ENCODE measurements around the gene CCDC9B. TPM values are rescaled to one million over a fixed set of nuclear protein-coding genes. Genes with fewer than 3 reads are reported as not detected.

CCDC9B gene
- polyA plus RNA-seq, 1 of the 3 experiments (the other 2 are of a cell fraction): 13.7 TPM

GRCh38 chr15:40337597-40337996 lies 3.1 kb downstream of the CCDC9B start:
- H3K9ac ChIP-seq: peak overlapping the region; percentile 98
- H3K4me3 ChIP-seq (ENCODE audit: low read depth in 2 of 2, low read length in 1 of 2): peak overlapping the region in 1 of 2 experiments; percentile 77; a peak in 2 of 4 replicates
- peaks cover 27% of the 10 kb centered on the region for H3F3A ChIP-seq (replicated peaks; ENCODE audit: insufficient read depth)
- no peak overlapping the region for H2AFZ ChIP-seq (ENCODE audit: low read depth)
- no peaks in the 10 kb centered on the region for H4K20me1 ChIP-seq (ENCODE audit: insufficient read depth)
- H3K79me2 ChIP-seq (ENCODE audit: insufficient read depth): peaks cover 53% of the 10 kb centered on the region
- peaks cover 56% of the 10 kb centered on the region in 2 experiments; a peak in 3 of 4 replicates for H3K4me1 ChIP-seq (ENCODE audit: control insufficient read depth in 1 of 2, insufficient read depth in 2 of 2, low read depth in 1 of 2, low read length in 1 of 2)
- TF ChIP-seq GABPA (IDR thresholded peaks at IDR 0.05; ENCODE audit: low read depth) (no peak), POLR2AphosphoS5 (IDR thresholded peaks at IDR 0.05; ENCODE audit: low read depth, low read length) (no peak), RFX5 (IDR thresholded peaks at IDR 0.05; ENCODE audit: low read length) (no peak), EP300 (IDR thresholded peaks at IDR 0.05; ENCODE audit: borderline replicate concordance in 1 of 2, low read depth in 1 of 2, low read length in 1 of 2) (no peak), SMC3 (IDR thresholded peaks at IDR 0.05; ENCODE audit: low read depth, low read length) (no peak), TAF1 (IDR thresholded peaks at IDR 0.05; ENCODE audit: borderline replicate concordance, low read depth, low read length) (no peak), JUND (IDR thresholded peaks at IDR 0.05) (no peak), RXRA (IDR thresholded peaks at IDR 0.05; ENCODE audit: borderline replicate concordance, low read depth) (no peak), SIN3A (IDR thresholded peaks at IDR 0.05; ENCODE audit: borderline replicate concordance, low read depth, low read length) (no peak), ELF1 (IDR thresholded peaks at IDR 0.05) (no peak), NFIC (IDR thresholded peaks at IDR 0.05; ENCODE audit: borderline replicate concordance) (no peak), FOXJ3 (CRISPR knock-in tag; IDR thresholded peaks at IDR 0.05) (no peak), MAX (IDR thresholded peaks at IDR 0.05; ENCODE audit: low read depth) (no peak), FOXM1 (IDR thresholded peaks at IDR 0.05; ENCODE audit: low read depth) (no peak), MEF2A (IDR thresholded peaks at IDR 0.05; ENCODE audit: borderline replicate concordance, low read depth) (no peak), TCF12 (IDR thresholded peaks at IDR 0.05) (no peak), NRF1 (IDR thresholded peaks at IDR 0.05; ENCODE audit: low read depth, low read length) (no peak), FOSL2 (IDR thresholded peaks at IDR 0.05; ENCODE audit: borderline replicate concordance, low read depth) (no peak), RAD21 (IDR thresholded peaks at IDR 0.05; ENCODE audit: low read length) (no peak)
- peak; percentile 40 for DNase-seq
- WGBS (ENCODE audit: low lambda C conversion rate): 90% methylated on average over 8 of the region's 19 CpGs
- H3K36me3 ChIP-seq (replicated peaks in 1 of 2; ENCODE audit: control insufficient read depth in 1 of 2, insufficient read depth in 2 of 2, low read length in 1 of 2): peaks cover 19 to 26% of the 10 kb centered on the region in 2 experiments
- H3K9me3 ChIP-seq: no peaks in the 10 kb centered on the region
- ChIA-PET CTCF (interaction anchor here (0.7 to 70.6 kb wide), 24 partner anchors 4 to 448 kb away, joined by 3 to 2194 read pairs (median 4); partner anchors contain the start of genes ANKRD63, CCDC9B, DISP2 and INAFM2), POLR2A (no interaction called here)
- no peaks in the 10 kb centered on the region for H3K9me2 ChIP-seq
- H3K4me2 ChIP-seq: peak overlapping the region; percentile 94
- H3K27me3 ChIP-seq (ENCODE audit: insufficient read depth): no peaks in the 10 kb centered on the region
- peak overlapping the region in 1 of 2 experiments; percentile 98; a peak in 3 of 4 replicates for H3K27ac ChIP-seq (ENCODE audit: low read depth in 2 of 2, low read length in 1 of 2)

DNA sequence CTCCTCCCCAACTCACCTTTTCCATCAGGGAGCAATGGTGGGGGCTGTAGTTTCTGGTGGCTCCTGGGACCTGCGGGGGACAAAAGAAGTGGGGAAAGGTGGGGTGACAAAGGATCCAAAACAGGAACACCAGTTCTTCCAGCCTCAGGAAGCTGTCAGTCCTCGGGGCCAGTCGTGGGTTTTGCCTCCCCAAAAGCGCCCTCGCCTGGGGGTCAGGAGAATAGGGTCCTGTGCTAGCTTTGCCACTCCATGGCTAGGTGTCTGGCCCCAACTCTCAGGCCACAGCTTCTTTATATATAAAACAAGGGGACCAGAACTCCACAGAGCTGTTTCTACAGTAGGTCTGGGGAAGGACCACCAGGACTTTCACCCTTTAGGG lies 4.0 kb downstream of the CCDC9B start:
- Histone ChIP-seq H3K9me2 (no peaks in the 10 kb centered on the region), H3K4me3 (ENCODE audit: low read depth in 2 of 2, low read length in 1 of 2) (no peak overlapping the region), H4K20me1 (ENCODE audit: insufficient read depth) (no peaks in the 10 kb centered on the region), H3K36me3 (replicated peaks in 1 of 2; ENCODE audit: control insufficient read depth in 1 of 2, insufficient read depth in 2 of 2, low read length in 1 of 2) (peaks cover 19 to 26% of the 10 kb centered on the region in 2 experiments), H3K4me2 (peak overlapping the region; percentile 94; the same call in 1 of the 2 replicates), H3K4me1 (ENCODE audit: control insufficient read depth in 1 of 2, insufficient read depth in 2 of 2, low read depth in 1 of 2, low read length in 1 of 2) (peaks cover 50 to 56% of the 10 kb centered on the region in 2 experiments; a peak in 3 of 4 replicates), H3F3A (replicated peaks; ENCODE audit: insufficient read depth) (peaks cover 25% of the 10 kb centered on the region), H2AFZ (ENCODE audit: low read depth) (no peak overlapping the region), H3K27ac (ENCODE audit: low read depth in 2 of 2, low read length in 1 of 2) (no peak overlapping the region), H3K27me3 (ENCODE audit: insufficient read depth) (no peaks in the 10 kb centered on the region), H3K9ac (peak overlapping the region; percentile 98; the same call in 1 of the 2 replicates), H3K9me3 (no peaks in the 10 kb centered on the region), H3K79me2 (ENCODE audit: insufficient read depth) (peaks cover 53% of the 10 kb centered on the region)
- no peak for DNase-seq
- ChIA-PET CTCF (interaction anchor here (1.3 to 70.6 kb wide), 8 partner anchors 5 to 183 kb away, joined by 4 to 2194 read pairs (median 99); partner anchors contain the start of genes ANKRD63, CCDC9B, DISP2 and INAFM2), POLR2A (interaction anchor here (1.6 kb wide), 1 partner anchor 10 kb away, joined by 4 read pairs; no protein-coding TSS in a partner anchor)
- WGBS (ENCODE audit: low lambda C conversion rate): 97% methylated on average over 4 of the region's 5 CpGs
- TF ChIP-seq USF1 (IDR thresholded peaks at IDR 0.05; ENCODE audit: borderline replicate concordance, low read depth): no peak
- no peak for TF ChIP-seq FOXJ3 (CRISPR knock-in tag; IDR thresholded peaks at IDR 0.05)
- TF ChIP-seq GATA2 (CRISPR knock-in tag; IDR thresholded peaks at IDR 0.05): no peak
- TF ChIP-seq SMC3 (IDR thresholded peaks at IDR 0.05; ENCODE audit: low read depth, low read length): no peak
- TF ChIP-seq ZBTB33 (IDR thresholded peaks at IDR 0.05; ENCODE audit: borderline replicate concordance, low read depth): no peak
- no peak for TF ChIP-seq EZH2phosphoT487 (IDR thresholded peaks at IDR 0.05; ENCODE audit: borderline replicate concordance, low read depth)
- TF ChIP-seq, protein P1, sequence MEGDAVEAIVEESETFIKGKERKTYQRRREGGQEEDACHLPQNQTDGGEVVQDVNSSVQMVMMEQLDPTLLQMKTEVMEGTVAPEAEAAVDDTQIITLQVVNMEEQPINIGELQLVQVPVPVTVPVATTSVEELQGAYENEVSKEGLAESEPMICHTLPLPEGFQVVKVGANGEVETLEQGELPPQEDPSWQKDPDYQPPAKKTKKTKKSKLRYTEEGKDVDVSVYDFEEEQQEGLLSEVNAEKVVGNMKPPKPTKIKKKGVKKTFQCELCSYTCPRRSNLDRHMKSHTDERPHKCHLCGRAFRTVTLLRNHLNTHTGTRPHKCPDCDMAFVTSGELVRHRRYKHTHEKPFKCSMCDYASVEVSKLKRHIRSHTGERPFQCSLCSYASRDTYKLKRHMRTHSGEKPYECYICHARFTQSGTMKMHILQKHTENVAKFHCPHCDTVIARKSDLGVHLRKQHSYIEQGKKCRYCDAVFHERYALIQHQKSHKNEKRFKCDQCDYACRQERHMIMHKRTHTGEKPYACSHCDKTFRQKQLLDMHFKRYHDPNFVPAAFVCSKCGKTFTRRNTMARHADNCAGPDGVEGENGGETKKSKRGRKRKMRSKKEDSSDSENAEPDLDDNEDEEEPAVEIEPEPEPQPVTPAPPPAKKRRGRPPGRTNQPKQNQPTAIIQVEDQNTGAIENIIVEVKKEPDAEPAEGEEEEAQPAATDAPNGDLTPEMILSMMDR (IDR thresholded peaks at IDR 0.05): no peak
- TF ChIP-seq ELF1 (IDR thresholded peaks at IDR 0.05): no peak
- no peak for TF ChIP-seq RCOR1 (IDR thresholded peaks at IDR 0.05; ENCODE audit: low read length)
- no peak for TF ChIP-seq YY1 (IDR thresholded peaks at IDR 0.05; ENCODE audit: low read depth)
- TF ChIP-seq MAX (IDR thresholded peaks at IDR 0.05; ENCODE audit: low read depth): no peak

All from SK-N-SH (cell line).